ENCODE measurements around the gene TFF1.

DNA sequence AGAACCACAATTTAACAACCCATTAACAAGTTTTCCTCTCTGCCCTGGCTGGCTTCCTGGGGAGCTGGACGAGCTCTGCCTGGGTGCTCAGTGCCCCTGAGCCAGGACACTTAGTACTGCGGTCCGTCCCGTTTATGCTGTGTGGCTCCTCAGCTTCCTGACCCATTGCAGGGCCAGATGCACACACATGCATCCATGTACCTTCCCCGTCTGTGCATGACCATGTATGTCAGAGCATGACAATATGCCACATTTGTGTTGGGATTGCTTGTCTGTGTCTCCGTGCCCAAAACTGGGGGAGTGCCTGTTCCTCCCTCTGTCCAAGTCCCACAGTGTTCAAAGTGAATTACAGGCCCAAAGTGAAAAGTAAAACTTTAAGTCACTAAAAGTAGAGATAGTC lies 41.4 kb downstream of the TFF1 start:
- TF ChIP-seq SIN3A (IDR thresholded peaks at IDR 0.05; ENCODE audit: borderline replicate concordance, insufficient read depth, low read length) (no peak), POLR2AphosphoS5 (IDR thresholded peaks at IDR 0.05; ENCODE audit: low read depth, low read length) (no peak)
